Measurements from ENCODE around the gene SCARB2.

SCARB2 gene

GRCh38 chr4:76226418-76226817 lies 12.8 kb upstream of the SCARB2 start:
- H3K4me3 ChIP-seq (ENCODE audit: low read depth, low read length), result no peak overlapping the region

DNA sequence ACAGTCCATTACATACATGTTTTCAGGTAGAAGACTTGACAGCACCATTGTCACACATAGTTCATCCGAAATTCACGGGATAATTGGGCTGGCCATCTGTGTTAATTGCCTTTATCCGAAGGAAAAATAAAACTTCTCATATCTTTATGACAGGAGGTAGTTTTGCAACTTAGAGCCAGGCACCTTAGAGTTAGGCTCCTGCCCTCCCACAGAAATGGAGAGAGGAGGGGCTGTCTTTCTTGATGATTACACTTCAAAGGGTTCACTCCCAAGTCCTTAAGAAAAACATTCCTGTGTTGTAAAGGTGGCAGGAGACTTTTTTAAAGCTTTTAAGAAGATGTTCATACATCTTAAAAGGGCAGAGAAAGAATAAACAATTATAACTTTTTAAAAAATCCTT lies 10.5 kb upstream of the SCARB2 start:
- H3K27me3 ChIP-seq (ENCODE audit: control insufficient read depth, insufficient read depth, low read length), result no peaks in the 10 kb centered on the region
- peaks cover 3% of the 10 kb centered on the region for H3K9me3 ChIP-seq (ENCODE audit: control insufficient read depth, insufficient read depth, low read length)
- no peak overlapping the region for H3K27ac ChIP-seq (ENCODE audit: low read depth, low read length)
- no peak overlapping the region for H3K9ac ChIP-seq (ENCODE audit: low read depth, low read length)
- no peak overlapping the region for H3K4me3 ChIP-seq (ENCODE audit: low read depth, low read length)
- H3K4me1 ChIP-seq (ENCODE audit: control insufficient read depth, insufficient read depth, low read length), result no peaks in the 10 kb centered on the region
- no peaks in the 10 kb centered on the region for H3K36me3 ChIP-seq (ENCODE audit: control insufficient read depth, insufficient read depth, low read length)

More at GRCh38 chr4:76226418-76226817, 12.8 kb upstream of the SCARB2 start:
- no peaks in the 10 kb centered on the region for H3K27me3 ChIP-seq (ENCODE audit: control insufficient read depth, insufficient read depth, low read length)
- H3K27ac ChIP-seq (ENCODE audit: low read depth, low read length), result no peak overlapping the region
- no peak overlapping the region for H3K9ac ChIP-seq (ENCODE audit: low read depth, low read length)
- H3K36me3 ChIP-seq (ENCODE audit: control insufficient read depth, insufficient read depth, low read length), result no peaks in the 10 kb centered on the region
- H3K9me3 ChIP-seq (ENCODE audit: control insufficient read depth, insufficient read depth, low read length), result peaks cover 3% of the 10 kb centered on the region
- no peaks in the 10 kb centered on the region for H3K4me1 ChIP-seq (ENCODE audit: control insufficient read depth, insufficient read depth, low read length)

- Histone ChIP-seq H3K9ac (ENCODE audit: low read depth, low read length) (no peak overlapping the region), H3K9me3 (ENCODE audit: control insufficient read depth, insufficient read depth, low read length) (no peaks in the 10 kb centered on the region), H3K27ac (ENCODE audit: low read depth, low read length) (no peak overlapping the region), H3K27me3 (ENCODE audit: control insufficient read depth, insufficient read depth, low read length) (peaks cover 5% of the 10 kb centered on the region; the same call in 1 of the 2 replicates), H3K36me3 (ENCODE audit: control insufficient read depth, insufficient read depth, low read length) (no peaks in the 10 kb centered on the region), H3K4me3 (ENCODE audit: low read depth, low read length) (no peak overlapping the region), H3K4me1 (ENCODE audit: control insufficient read depth, insufficient read depth, low read length) (peaks cover 11% of the 10 kb centered on the region)
Measured at GRCh38 chr4:76219299-76220055, 5.9 kb upstream of the SCARB2 start.

DNA sequence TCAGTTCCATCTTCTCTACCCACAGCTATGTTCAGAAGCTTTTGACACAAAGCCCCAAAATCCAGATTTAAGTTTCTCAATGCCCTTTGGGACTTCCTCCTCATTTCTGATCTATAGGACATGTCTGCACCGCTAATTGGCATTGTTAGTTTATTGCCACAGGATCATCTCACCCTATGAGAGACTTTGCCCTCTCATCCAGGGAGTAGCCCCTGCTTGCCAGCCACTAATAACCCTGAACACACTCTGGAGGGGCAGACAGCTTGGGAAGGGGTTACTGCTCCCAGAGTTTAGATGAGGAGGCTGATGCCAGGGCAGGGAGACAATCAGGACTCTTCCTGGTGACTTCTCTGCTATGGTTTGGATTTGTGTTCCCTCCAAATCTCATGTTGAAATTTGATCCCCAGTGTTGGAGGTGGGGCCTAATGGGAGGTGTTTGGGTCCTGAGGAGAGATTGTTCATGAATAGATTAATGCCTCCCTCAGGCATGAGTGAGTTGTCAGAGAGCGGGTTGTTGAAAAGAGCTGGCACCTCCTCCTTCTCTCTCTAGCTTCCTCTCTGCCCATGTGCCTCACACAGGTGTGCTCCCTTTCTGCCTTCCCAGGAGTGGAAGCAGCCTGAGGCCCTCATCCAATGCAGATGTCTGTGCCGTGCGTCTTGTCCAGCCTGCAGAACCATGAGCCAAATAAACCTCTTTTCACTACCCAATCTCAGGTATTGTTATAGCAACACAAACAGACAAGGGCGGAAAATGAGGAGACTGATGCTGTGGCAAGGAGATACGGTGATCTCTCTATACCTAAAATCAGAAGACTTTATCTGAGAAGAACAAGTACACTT lies 3.6 kb upstream of the SCARB2 start:
- no peak overlapping the region for H3K27ac ChIP-seq (ENCODE audit: low read depth, low read length)
- H3K9ac ChIP-seq (ENCODE audit: low read depth, low read length), result no peak overlapping the region
- H3K4me3 ChIP-seq (ENCODE audit: low read depth, low read length), result no peak overlapping the region

DNA sequence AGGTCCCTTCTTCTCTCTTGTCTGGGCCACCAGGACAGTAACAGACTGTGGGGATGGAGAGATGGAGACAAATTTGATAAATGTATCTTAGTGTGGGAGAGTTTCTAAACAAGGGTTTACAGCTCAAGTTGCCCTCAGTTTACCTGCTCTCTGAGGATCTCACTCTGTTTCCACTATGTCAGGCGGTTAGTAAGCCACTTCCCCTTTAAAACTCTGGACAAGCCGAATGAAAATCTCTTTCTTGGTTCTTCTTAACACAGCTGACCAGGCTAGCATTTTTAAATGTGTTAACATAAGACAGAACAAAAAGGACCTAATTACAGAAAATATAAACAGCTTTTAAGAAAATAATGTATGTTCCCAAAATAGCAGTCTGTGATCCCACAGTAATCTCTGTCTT lies 2.9 kb upstream of the SCARB2 start:
- H3K9ac ChIP-seq (ENCODE audit: low read depth, low read length), result no peak overlapping the region
- H3K27me3 ChIP-seq (ENCODE audit: control insufficient read depth, insufficient read depth, low read length), result peaks cover 5% of the 10 kb centered on the region; the same call in 1 of the 2 replicates
- no peaks in the 10 kb centered on the region for H3K9me3 ChIP-seq (ENCODE audit: control insufficient read depth, insufficient read depth, low read length)
- no peak overlapping the region for H3K27ac ChIP-seq (ENCODE audit: low read depth, low read length)
- H3K4me3 ChIP-seq (ENCODE audit: low read depth, low read length), result no peak overlapping the region
- no peaks in the 10 kb centered on the region for H3K36me3 ChIP-seq (ENCODE audit: control insufficient read depth, insufficient read depth, low read length)
- peaks cover 21% of the 10 kb centered on the region for H3K4me1 ChIP-seq (ENCODE audit: control insufficient read depth, insufficient read depth, low read length)

More for the DNA sequence above, 3.6 kb upstream of the SCARB2 start:
- Histone ChIP-seq H3K9me3 (ENCODE audit: control insufficient read depth, insufficient read depth, low read length) (no peaks in the 10 kb centered on the region), H3K36me3 (ENCODE audit: control insufficient read depth, insufficient read depth, low read length) (no peaks in the 10 kb centered on the region), H3K27me3 (ENCODE audit: control insufficient read depth, insufficient read depth, low read length) (peaks cover 5% of the 10 kb centered on the region; the same call in 1 of the 2 replicates), H3K4me1 (ENCODE audit: control insufficient read depth, insufficient read depth, low read length) (peaks cover 21% of the 10 kb centered on the region)

- H3K27ac ChIP-seq (ENCODE audit: low read depth, low read length), result no peak overlapping the region
- no peaks in the 10 kb centered on the region for H3K36me3 ChIP-seq (ENCODE audit: control insufficient read depth, insufficient read depth, low read length)
- H3K9ac ChIP-seq (ENCODE audit: low read depth, low read length), result no peak overlapping the region
- no peak overlapping the region for H3K4me3 ChIP-seq (ENCODE audit: low read depth, low read length)
- H3K4me1 ChIP-seq (ENCODE audit: control insufficient read depth, insufficient read depth, low read length), result peaks cover 21% of the 10 kb centered on the region
- peaks cover 5% of the 10 kb centered on the region; the same call in 1 of the 2 replicates for H3K27me3 ChIP-seq (ENCODE audit: control insufficient read depth, insufficient read depth, low read length)
- no peaks in the 10 kb centered on the region for H3K9me3 ChIP-seq (ENCODE audit: control insufficient read depth, insufficient read depth, low read length)
Measured at GRCh38 chr4:76215077-76215476, 1.5 kb upstream of the SCARB2 start.

- Histone ChIP-seq H3K36me3 (ENCODE audit: control insufficient read depth, insufficient read depth, low read length) (no peaks in the 10 kb centered on the region), H3K27me3 (ENCODE audit: control insufficient read depth, insufficient read depth, low read length) (peaks cover 5% of the 10 kb centered on the region; the same call in 1 of the 2 replicates), H3K9me3 (ENCODE audit: control insufficient read depth, insufficient read depth, low read length) (no peaks in the 10 kb centered on the region), H3K27ac (ENCODE audit: low read depth, low read length) (peak overlapping the region; percentile 86), H3K4me1 (ENCODE audit: control insufficient read depth, insufficient read depth, low read length) (peaks cover 21% of the 10 kb centered on the region), H3K4me3 (ENCODE audit: low read depth, low read length) (peak overlapping the region; percentile 82), H3K9ac (ENCODE audit: low read depth, low read length) (peak overlapping the region; percentile 77)
Measured at GRCh38 chr4:76214177-76214675, 602 bp upstream of the SCARB2 start.

GRCh38 chr4:76212851-76213414 lies 691 bp downstream of the SCARB2 start:
- H3K27me3 ChIP-seq (ENCODE audit: control insufficient read depth, insufficient read depth, low read length), result peaks cover 5% of the 10 kb centered on the region; the same call in 1 of the 2 replicates
- H3K27ac ChIP-seq (ENCODE audit: low read depth, low read length), result peak overlapping the region; percentile 86
- peak overlapping the region; percentile 82 for H3K4me3 ChIP-seq (ENCODE audit: low read depth, low read length)
- no peaks in the 10 kb centered on the region for H3K9me3 ChIP-seq (ENCODE audit: control insufficient read depth, insufficient read depth, low read length)
- H3K36me3 ChIP-seq (ENCODE audit: control insufficient read depth, insufficient read depth, low read length), result no peaks in the 10 kb centered on the region
- peak overlapping the region; percentile 77 for H3K9ac ChIP-seq (ENCODE audit: low read depth, low read length)
- peaks cover 28% of the 10 kb centered on the region for H3K4me1 ChIP-seq (ENCODE audit: control insufficient read depth, insufficient read depth, low read length)

- Histone ChIP-seq H3K9ac (ENCODE audit: low read depth, low read length) (no peak overlapping the region), H3K27ac (ENCODE audit: low read depth, low read length) (no peak overlapping the region), H3K27me3 (ENCODE audit: control insufficient read depth, insufficient read depth, low read length) (peaks cover 5% of the 10 kb centered on the region; the same call in 1 of the 2 replicates), H3K36me3 (ENCODE audit: control insufficient read depth, insufficient read depth, low read length) (no peaks in the 10 kb centered on the region), H3K4me3 (ENCODE audit: low read depth, low read length) (peak overlapping the region; percentile 82), H3K9me3 (ENCODE audit: control insufficient read depth, insufficient read depth, low read length) (no peaks in the 10 kb centered on the region), H3K4me1 (ENCODE audit: control insufficient read depth, insufficient read depth, low read length) (peaks cover 23% of the 10 kb centered on the region)
Measured at GRCh38 chr4:76211769-76212708, 1.6 kb downstream of the SCARB2 start.

- Histone ChIP-seq H3K4me3 (ENCODE audit: low read depth, low read length) (no peak overlapping the region), H3K36me3 (ENCODE audit: control insufficient read depth, insufficient read depth, low read length) (no peaks in the 10 kb centered on the region), H3K9ac (ENCODE audit: low read depth, low read length) (no peak overlapping the region), H3K27ac (ENCODE audit: low read depth, low read length) (no peak overlapping the region), H3K9me3 (ENCODE audit: control insufficient read depth, insufficient read depth, low read length) (no peaks in the 10 kb centered on the region), H3K4me1 (ENCODE audit: control insufficient read depth, insufficient read depth, low read length) (peaks cover 23% of the 10 kb centered on the region), H3K27me3 (ENCODE audit: control insufficient read depth, insufficient read depth, low read length) (0 out of 2 replicates have a peak, but pooled peaks cover 5% of the 10 kb centered on the region)
Measured at GRCh38 chr4:76210452-76210851, 3.2 kb downstream of the SCARB2 start.

All from HUES48 (cell line).